ENCODE data around the gene IGFBP7. TPM values are rescaled to one million over a fixed set of nuclear protein-coding genes. Genes with fewer than 3 reads are reported as not detected.

The IGFBP7 gene
- total RNA-seq, 1 experiment from 2014 or later, result 61.9 TPM

GRCh38 chr4:57098415-57098814 lies 11.8 kb downstream of the IGFBP7 start:
- no peak for TF ChIP-seq CTCF (IDR thresholded peaks at IDR 0.05; ENCODE audit: unreplicated experiment)
- no TSS peak for BruUV-seq (replicated peaks)
- no peaks in the 10 kb centered on the region for H3K27me3 Mint-ChIP-seq (ENCODE audit: insufficient read depth, unreplicated experiment)
- H3K4me3 Mint-ChIP-seq (ENCODE audit: unreplicated experiment), result no peak overlapping the region
- intact Hi-C loops (cut with micrococcal nuclease), result no loop called here
- ChIA-PET CTCF (interaction anchor here (0.7 to 1.3 kb wide), 3 partner anchors 9 to 65 kb away, joined by 3 read pairs; no protein-coding TSS in a partner anchor), POLR2A (interaction anchor here (0.8 to 1.2 kb wide), 5 partner anchors 9 to 121 kb away, joined by 3 to 9 read pairs (median 3); partner anchors contain the start of gene NOA1)
- H3K36me3 Mint-ChIP-seq (ENCODE audit: insufficient read depth, unreplicated experiment), result no peaks in the 10 kb centered on the region
- H3K27ac Mint-ChIP-seq (ENCODE audit: low read depth, unreplicated experiment), result peak overlapping the region; percentile 63
- no peaks in the 10 kb centered on the region for H3K9me3 Mint-ChIP-seq (ENCODE audit: unreplicated experiment)
- no peak for DNase-seq (ENCODE audit: unreplicated experiment)
- peaks cover 41% of the 10 kb centered on the region for H3K4me1 Mint-ChIP-seq (ENCODE audit: insufficient read depth, unreplicated experiment)

- no peak overlapping the region for H3K27ac Mint-ChIP-seq (ENCODE audit: low read depth, unreplicated experiment)
- no peaks in the 10 kb centered on the region for H3K9me3 Mint-ChIP-seq (ENCODE audit: unreplicated experiment)
- H3K4me1 Mint-ChIP-seq (ENCODE audit: insufficient read depth, unreplicated experiment), result peaks cover 38% of the 10 kb centered on the region
- intact Hi-C loops (cut with micrococcal nuclease), result no loop called here
- no peak for TF ChIP-seq CTCF (IDR thresholded peaks at IDR 0.05; ENCODE audit: unreplicated experiment)
- no peaks in the 10 kb centered on the region for H3K27me3 Mint-ChIP-seq (ENCODE audit: insufficient read depth, unreplicated experiment)
- ChIA-PET POLR2A (no interaction called here), CTCF (interaction anchor here (1.1 to 1.3 kb wide), 3 partner anchors 11 to 66 kb away, joined by 3 read pairs; no protein-coding TSS in a partner anchor)
- DNase-seq (ENCODE audit: unreplicated experiment), result no peak
- no peak overlapping the region for H3K4me3 Mint-ChIP-seq (ENCODE audit: unreplicated experiment)
- no TSS peak for BruUV-seq (replicated peaks)
- H3K36me3 Mint-ChIP-seq (ENCODE audit: insufficient read depth, unreplicated experiment), result no peaks in the 10 kb centered on the region
Observed at GRCh38 chr4:57097711-57098110, 12.5 kb downstream of the IGFBP7 start.

- Mint-ChIP-seq H3K4me3 (ENCODE audit: unreplicated experiment) (no peak overlapping the region), H3K27ac (ENCODE audit: low read depth, unreplicated experiment) (no peak overlapping the region), H3K36me3 (ENCODE audit: insufficient read depth, unreplicated experiment) (no peaks in the 10 kb centered on the region), H3K27me3 (ENCODE audit: insufficient read depth, unreplicated experiment) (no peaks in the 10 kb centered on the region), H3K9me3 (ENCODE audit: unreplicated experiment) (no peaks in the 10 kb centered on the region), H3K4me1 (ENCODE audit: insufficient read depth, unreplicated experiment) (peaks cover 26% of the 10 kb centered on the region)
- TF ChIP-seq CTCF (IDR thresholded peaks at IDR 0.05; ENCODE audit: unreplicated experiment), result no peak
- CTCF ChIA-PET, result interaction anchor here (0.9 to 1.6 kb wide), 3 partner anchors 14 to 67 kb away, joined by 3 to 6 read pairs (median 6); no protein-coding TSS in a partner anchor
- POLR2A ChIA-PET, result interaction anchor here (0.6 to 6.5 kb wide), 4 partner anchors 10 to 79 kb away, joined by 3 to 61 read pairs (median 6); no protein-coding TSS in a partner anchor
- no TSS peak for BruUV-seq (replicated peaks)
- intact Hi-C loops (cut with micrococcal nuclease), result no loop called here
- no peak for DNase-seq (ENCODE audit: unreplicated experiment)
Observed at GRCh38 chr4:57095956-57096355, 14.2 kb downstream of the IGFBP7 start.

- ChIA-PET CTCF (interaction anchor here (0.7 kb wide), 1 partner anchor 68 kb away, joined by 3 read pairs; no protein-coding TSS in a partner anchor), POLR2A (interaction anchor here (0.5 to 6.5 kb wide), 2 partner anchors 16 to 53 kb away, joined by 3 to 61 read pairs; no protein-coding TSS in a partner anchor)
- Mint-ChIP-seq H3K27me3 (ENCODE audit: insufficient read depth, unreplicated experiment) (no peaks in the 10 kb centered on the region), H3K4me1 (ENCODE audit: insufficient read depth, unreplicated experiment) (peaks cover 26% of the 10 kb centered on the region), H3K36me3 (ENCODE audit: insufficient read depth, unreplicated experiment) (no peaks in the 10 kb centered on the region), H3K27ac (ENCODE audit: low read depth, unreplicated experiment) (no peak overlapping the region), H3K9me3 (ENCODE audit: unreplicated experiment) (no peaks in the 10 kb centered on the region), H3K4me3 (ENCODE audit: unreplicated experiment) (no peak overlapping the region)
- BruUV-seq (replicated peaks), result no TSS peak
- intact Hi-C loops (cut with micrococcal nuclease), result no loop called here
- TF ChIP-seq CTCF (IDR thresholded peaks at IDR 0.05; ENCODE audit: unreplicated experiment), result no peak
- no peak for DNase-seq (ENCODE audit: unreplicated experiment)
Observed at GRCh38 chr4:57095245-57095644, 14.9 kb downstream of the IGFBP7 start.
